AG04450 (cell line): Measurements from ENCODE around the gene KRTAP10-1. TPM values are rescaled to one million over a fixed set of nuclear protein-coding genes. Genes with fewer than 3 reads are reported as not detected.

Experiments used
- CTCF ChIA-PET: fragments of 300-600, 350-600 bp; formaldehyde crosslinking; extraction: SDS; loops from one replicate; lab custom pipeline; 2022; ENCODE audit warnings: antibody characterized with exemption, inconsistent platforms; lab: Charles Lee
- POLR2A ChIA-PET: fragments of 350-600 bp; formaldehyde crosslinking; extraction: SDS; loops from one replicate; lab custom pipeline; 2021; ENCODE audit warnings: antibody characterized with exemption, inconsistent platforms; lab: Yijun Ruan, JAX
- DNase-seq: peaks from one replicate; pipeline ENCODE4 v3.0.0-alpha.2; 2011; ENCODE audit warnings: low read depth, low spot score
- H3K27ac ChIP-seq: one replicate; pipeline ENCODE4 v1.5.1; 2012; ENCODE audit warnings: low read depth, low read length, control low read depth
- H3K27me3 ChIP-seq: one replicate; pipeline ENCODE4 v1.6.0; 2012; ENCODE audit warnings: low read length; ENCODE audit not compliant: control insufficient read depth, insufficient read depth
- H3K4me3 ChIP-seq: 2 replicates; pipeline ENCODE4 v1.5.1; 2011; ENCODE audit warnings: mild to moderate bottlenecking, low read depth, low read length, control low read depth
- H3K9me3 ChIP-seq: 2 replicates; pipeline ENCODE4 v1.5.1; 2012; ENCODE audit warnings: low read length; ENCODE audit not compliant: control insufficient read depth, insufficient read depth
- CTCF ChIP-seq: IDR thresholded peaks from 2 replicates; pipeline ENCODE4 v1.5.1; 2011; ENCODE audit warnings: low read depth, low read length, control low read depth, inconsistent platforms
- polyA plus RNA-seq: library from polyadenylated mRNA; depleted of rRNA; stranded (reverse); fragments of >200 nt; gene quantifications from 2 replicates; pipeline ENCODE4 v1.2.3, GENCODE V29; 2011

KRTAP10-1 gene
- polyA plus RNA-seq, 1 experiment, result not detected

- H3K27me3 ChIP-seq, result peaks cover 17% of the 10 kb centered on the region
- TF ChIP-seq CTCF, result no peak
- ChIA-PET POLR2A (no interaction called here), CTCF (no interaction called here)
- H3K4me3 ChIP-seq, result no peak overlapping the region
- DNase-seq, result no peak
- H3K27ac ChIP-seq, result no peak overlapping the region
- H3K9me3 ChIP-seq, result peaks cover 23% of the 10 kb centered on the region
These were observed 43.1 kb downstream of the KRTAP10-1 start for GRCh38 chr21:44496564-44497550.

- Histone ChIP-seq H3K9me3 (peaks cover 24% of the 10 kb centered on the region), H3K4me3 (no peak overlapping the region), H3K27me3 (peaks cover 17% of the 10 kb centered on the region), H3K27ac (no peak overlapping the region)
- CTCF ChIA-PET, result no interaction called here
- POLR2A ChIA-PET, result no interaction called here
- TF ChIP-seq CTCF, result no peak
- DNase-seq, result no peak
These were observed 44.1 kb downstream of the KRTAP10-1 start for GRCh38 chr21:44495611-44496563.

DNA sequence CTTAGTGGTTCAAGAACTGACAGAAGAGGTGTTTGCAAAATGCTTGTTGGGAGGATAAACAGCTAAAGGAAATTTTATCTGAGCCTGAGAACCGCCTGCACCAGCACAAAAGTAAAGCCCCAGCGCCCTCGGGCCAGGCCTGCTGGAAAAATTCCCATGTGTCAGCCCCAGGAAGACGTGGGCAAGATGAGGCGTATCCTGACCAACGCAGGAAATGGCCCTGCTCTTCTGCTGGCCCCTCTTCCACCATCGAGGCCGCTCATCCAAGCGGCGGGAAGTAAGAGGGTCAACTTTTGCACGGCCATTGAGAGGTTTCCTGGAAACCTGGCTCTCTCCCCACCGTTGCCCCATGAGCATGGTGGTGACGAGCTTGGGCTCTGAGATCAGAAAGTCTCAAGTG lies 45.0 kb downstream of the KRTAP10-1 start:
- POLR2A ChIA-PET, result no interaction called here
- Histone ChIP-seq H3K9me3 (peaks cover 30% of the 10 kb centered on the region), H3K27me3 (peaks cover 14% of the 10 kb centered on the region), H3K27ac (no peak overlapping the region), H3K4me3 (no peak overlapping the region)
- no peak for TF ChIP-seq CTCF
- CTCF ChIA-PET, result no interaction called here
- no peak for DNase-seq

- Histone ChIP-seq H3K27me3 (peaks cover 11% of the 10 kb centered on the region), H3K4me3 (no peak overlapping the region), H3K9me3 (peaks cover 30% of the 10 kb centered on the region), H3K27ac (no peak overlapping the region)
- TF ChIP-seq CTCF, result no peak
- ChIA-PET POLR2A (no interaction called here), CTCF (no interaction called here)
- no peak for DNase-seq
These were observed 45.6 kb downstream of the KRTAP10-1 start for GRCh38 chr21:44494418-44494817.
